Stimulated activated CD8-positive, alpha-beta memory T cell treated with anti-CD3 and anti-CD28 coated beads, Interleukin-15, amount 100 ng/mL, for 1 hour (primary cell): ENCODE results near the gene OR2V1.
"Not testable (repeated sequence)": the region's sequence is repeated elsewhere in the genome, so short reads cannot be mapped to it uniquely, and the experiment has no call there.

Experiments used
- DNase-seq: peaks from one replicate; pipeline ENCODE4 v3.0.0-alpha.2; 2020; ENCODE audit warnings: low read depth

The OR2V1 gene, protein sequence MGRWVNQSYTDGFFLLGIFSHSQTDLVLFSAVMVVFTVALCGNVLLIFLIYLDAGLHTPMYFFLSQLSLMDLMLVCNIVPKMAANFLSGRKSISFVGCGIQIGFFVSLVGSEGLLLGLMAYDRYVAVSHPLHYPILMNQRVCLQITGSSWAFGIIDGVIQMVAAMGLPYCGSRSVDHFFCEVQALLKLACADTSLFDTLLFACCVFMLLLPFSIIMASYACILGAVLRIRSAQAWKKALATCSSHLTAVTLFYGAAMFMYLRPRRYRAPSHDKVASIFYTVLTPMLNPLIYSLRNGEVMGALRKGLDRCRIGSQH

GRCh38 chr5:181130832-181131496 is at the start of gene OR2V1:
OR2V1 (minus strand) TSS chr5:181131169; CDS start chr5:181125304, 5,865 bp downstream.
- DNase-seq, result no peak

- DNase-seq, result not testable (repeated sequence)
Observed at GRCh38 chr5:181177559-181177958, 46.6 kb upstream of the OR2V1 start.

- no peak for DNase-seq
Observed at GRCh38 chr5:181176254-181176952, 45.4 kb upstream of the OR2V1 start.

DNA sequence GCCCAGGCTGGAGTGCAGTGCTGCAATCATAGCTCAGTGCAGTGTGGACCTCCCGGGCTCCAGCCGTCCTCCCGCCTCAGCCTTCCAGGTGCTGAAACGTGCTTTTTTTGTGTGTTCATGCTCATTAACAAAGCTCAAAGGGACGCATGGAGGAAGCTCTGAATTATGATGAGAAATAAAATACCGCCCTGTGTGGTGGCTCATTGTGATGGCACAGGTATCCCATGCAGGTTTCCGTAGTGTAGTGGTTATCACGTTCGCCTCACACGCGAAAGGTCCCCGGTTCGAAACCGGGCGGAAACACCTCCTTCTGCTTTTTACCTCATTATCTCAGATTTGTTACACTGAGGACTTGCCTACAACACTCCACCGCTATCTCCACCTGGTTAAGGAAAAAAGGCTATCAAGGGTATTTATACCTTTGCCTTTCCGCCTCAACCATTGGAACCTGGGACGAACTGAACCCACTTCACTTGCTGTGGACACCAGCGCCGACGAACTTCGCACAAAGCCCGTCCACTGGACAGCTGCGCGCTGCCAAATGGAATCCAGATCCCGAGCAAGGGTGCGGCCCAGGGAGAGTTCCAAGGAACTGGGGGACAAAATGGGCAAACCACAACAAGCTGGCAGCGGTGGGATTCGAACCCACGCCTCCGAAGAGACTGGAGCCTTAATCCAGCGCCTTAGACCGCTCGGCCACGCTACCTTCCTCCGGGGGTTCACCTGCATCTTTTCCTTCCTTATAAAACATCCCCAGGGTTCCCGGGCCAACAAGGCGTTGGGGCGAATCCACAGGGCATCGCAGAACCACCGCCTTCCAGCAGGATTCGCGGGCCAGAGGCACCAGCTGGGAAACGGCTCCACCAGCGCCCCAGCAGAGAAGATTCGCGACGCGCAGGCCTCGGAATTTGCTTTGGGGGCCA is 42.7 kb upstream of the OR2V1 start:
- no peak for DNase-seq

- no peak for DNase-seq
Observed at GRCh38 chr5:181173027-181173419, 42.1 kb upstream of the OR2V1 start.

- no peak for DNase-seq
Observed at GRCh38 chr5:181171782-181172181, 40.8 kb upstream of the OR2V1 start.

- no peak for DNase-seq
Observed at GRCh38 chr5:181170996-181171395, 40.0 kb upstream of the OR2V1 start.

GRCh38 chr5:181170237-181170825 is 39.4 kb upstream of the OR2V1 start:
- no peak for DNase-seq

DNA sequence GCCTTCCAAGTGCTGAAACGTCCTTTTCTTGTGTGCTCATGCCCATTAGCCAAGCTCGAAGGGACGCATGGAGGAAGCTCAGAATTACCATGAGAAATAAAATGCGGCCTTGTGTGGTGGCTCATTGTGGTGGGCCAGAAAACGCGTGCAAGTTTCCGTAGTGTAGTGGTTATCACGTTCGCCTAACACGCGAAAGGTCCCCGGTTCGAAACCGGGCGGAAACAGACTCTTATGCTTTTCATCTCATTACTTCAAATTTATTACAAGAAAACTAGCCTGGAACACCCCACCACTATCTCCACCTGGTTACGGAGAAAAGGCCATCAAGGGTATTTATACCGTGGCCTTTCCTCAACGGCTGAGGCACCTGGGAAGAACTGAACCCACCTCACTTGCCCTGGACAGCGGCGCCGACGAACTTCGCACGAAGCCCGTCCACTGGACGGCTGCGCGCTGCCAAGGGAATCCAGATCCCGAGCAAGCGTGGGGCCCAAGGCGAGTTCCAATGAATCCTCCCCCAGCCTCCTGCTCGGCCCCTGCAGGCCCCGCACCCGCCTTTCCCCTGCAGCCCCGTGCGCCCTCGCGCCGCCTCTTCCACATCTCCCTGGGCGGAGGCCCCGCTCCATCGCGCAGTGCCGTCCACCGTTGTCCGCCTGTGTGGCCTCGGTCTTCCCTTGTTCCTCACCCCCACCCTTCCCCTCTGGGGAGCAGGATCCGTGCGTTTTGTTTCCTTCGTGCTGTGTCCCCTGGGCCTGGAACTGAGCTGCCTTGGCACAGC is 38.7 kb upstream of the OR2V1 start:
- DNase-seq, result peak; percentile 58

DNA sequence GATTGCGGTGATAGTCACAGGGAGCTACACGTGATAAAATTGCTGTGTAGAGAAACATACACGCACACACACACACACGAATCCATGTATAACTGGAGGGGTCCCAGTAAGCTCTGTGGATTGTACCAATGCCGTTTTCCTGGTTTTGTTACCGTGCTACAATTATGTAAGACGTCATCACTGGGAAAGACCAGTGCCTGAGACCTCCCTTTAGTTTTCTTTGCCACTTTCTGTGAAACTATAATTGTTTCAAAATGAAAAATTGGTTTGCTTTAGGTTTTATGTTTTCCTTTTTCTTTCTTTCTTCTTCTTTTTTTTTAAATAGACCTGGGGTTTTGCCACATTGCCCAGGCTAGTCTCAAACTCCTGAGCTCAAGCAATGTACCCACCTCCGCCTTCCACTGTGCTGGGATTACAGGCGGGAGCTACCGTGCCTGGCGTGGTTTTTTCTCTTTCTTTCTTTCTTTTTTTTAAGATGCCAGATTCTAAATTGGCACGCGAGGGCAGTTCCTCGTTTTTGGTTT is 37.7 kb upstream of the OR2V1 start:
- DNase-seq, result no peak

DNA sequence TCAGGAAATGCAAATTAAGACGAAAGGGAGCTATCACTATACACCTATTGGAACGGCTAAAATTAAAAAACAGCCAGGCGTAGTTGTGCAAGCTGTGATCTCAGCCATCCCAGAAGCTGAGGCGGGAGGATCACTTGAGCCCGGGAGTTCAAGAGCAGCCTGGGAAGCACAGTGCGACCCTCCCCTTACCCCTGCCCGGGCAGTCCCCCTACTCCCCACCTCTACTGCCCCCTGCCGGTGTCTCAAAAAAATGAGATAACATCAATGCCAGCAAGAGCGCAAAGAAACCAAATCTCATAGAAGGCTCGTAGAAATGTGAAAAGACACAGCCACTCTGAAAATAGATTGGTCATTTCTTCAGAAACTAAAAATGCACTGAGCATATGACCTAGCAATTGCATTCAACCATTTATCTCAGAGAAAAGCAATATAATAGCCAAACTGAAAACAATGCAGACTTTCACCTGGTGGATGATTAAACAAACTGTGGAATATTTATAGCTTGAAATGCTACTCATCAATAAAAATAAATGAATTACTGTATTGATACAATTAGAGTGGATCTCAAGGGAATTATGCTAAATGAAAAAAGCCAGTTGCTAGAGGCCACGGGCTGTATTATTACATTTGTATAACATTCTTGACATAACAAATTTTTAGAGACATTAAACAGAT is 37.0 kb upstream of the OR2V1 start:
- no peak for DNase-seq

DNA sequence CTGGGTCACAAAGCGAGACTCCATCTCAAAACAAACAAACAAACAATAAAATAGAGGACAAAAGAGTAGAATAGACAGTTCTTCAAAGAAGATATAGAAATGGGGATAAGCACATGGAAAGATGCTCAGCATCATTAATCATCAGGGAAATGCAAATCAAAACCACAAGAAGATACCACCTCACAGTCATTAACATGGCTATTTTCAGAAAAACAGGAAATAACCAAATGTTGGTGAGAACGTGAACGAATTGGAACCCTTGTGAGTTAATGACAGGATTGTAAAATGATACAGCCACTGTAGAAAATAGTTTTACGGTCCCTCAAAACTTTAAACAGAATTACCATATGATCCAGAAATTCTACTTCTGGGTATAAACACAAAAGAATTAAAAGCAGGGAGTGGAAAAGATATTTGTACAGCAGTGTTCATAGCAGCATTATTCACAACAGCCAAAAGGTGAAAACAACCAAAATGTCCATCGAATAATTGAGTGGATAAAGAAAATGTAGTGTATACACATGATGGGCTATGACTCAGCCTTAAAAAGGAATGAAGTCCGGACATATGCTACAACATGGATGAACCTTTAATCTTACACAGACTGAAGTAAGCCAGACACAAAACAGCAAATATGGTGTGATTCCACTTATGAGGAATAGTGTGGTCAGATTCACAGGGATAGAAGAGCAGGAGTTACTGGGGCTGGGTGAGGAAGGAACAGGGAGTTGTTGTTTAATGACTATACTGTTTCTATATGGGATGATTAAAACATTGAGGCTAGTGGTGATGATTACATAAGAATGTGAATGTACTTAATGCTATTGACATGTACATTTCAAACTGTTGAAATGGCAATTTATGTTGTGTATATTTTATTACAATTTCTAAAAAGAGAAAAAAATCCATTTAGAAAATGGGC is 36.1 kb upstream of the OR2V1 start:
- DNase-seq, result no peak

- DNase-seq, result no peak
Observed at GRCh38 chr5:181164076-181164952, 33.3 kb upstream of the OR2V1 start.

DNA sequence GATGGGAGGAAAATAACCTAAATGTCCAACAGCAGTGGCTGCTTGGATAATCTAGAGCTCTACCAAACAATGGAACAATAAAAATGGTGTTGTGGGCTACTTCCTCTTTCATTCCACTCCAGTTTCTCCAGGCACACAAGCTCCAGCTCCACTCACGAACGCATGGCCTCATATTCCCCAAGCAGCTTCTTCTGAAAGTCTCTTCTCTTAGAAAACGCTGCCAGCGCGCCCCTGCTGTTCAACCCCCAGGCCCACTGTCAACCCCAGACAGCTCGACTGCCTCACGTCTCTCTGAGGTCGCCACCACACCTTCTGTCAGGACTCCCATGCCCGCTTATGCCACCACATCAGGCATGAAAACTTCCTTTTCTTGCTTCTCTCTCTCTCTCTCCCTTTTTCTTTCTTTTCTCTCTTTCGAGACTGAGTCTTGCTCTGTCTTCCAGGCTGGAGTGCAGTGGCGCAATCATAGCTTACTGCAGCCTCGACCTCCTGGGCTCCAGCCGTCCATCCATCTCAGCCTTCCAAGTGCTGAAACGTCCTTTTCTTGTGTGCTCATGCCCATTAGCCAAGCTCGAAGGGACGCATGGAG is 32.6 kb upstream of the OR2V1 start:
- no peak for DNase-seq

DNA sequence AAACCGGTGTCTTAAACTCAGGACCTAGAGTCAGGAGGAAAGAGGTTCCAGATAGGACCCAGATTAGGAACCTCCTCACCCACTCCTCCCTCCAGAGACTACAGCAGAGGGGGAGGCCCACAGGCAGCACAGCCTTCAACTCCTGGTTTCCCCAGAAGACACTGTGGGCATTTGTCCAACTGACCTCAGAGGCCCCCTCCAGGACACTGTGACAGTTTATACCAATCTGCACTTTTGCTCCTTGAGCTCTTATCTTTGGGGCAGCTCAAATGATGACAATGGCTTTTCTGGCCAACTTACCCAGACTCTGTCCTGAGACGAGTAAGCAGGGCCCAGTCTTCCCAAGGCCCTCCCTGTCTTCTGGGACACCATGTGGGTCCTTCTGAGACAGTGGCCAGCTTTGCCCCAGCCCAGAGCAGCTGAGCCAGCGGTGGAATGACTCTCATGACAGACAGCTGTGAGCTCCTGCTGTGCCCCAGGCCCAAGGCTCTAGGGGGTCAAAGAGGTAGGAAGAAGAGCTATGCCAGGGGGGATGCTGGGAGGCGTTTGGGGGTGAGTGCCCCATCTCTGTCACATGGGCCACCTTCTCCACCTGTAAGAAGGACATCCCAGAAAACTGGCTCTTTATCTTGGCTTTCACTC is 30.7 kb upstream of the OR2V1 start:
- no peak for DNase-seq

GRCh38 chr5:181160755-181161533 is 30.0 kb upstream of the OR2V1 start:
- DNase-seq, result not testable (repeated sequence)
